Testis (tissue), 5 donors: Measurements from ENCODE around the gene TIMM17B. TPM values are rescaled to one million over a fixed set of nuclear protein-coding genes. Genes with fewer than 3 reads are reported as not detected.
A peak's percentile ranks its signal among the peaks of the same experiment; 100 is the strongest.

ENCODE experiments used
- DNase-seq: peaks from one replicate; pipeline ENCODE4 v3.0.0-alpha.2; 2019
- H3K27ac ChIP-seq, 2 donors: fragments of 200-600 bp; sonication (generic); one replicate each; pipeline ENCODE4 v1.5.1; 2019
- H3K27me3 ChIP-seq: fragments of 200-600 bp; sonication (generic); one replicate; pipeline ENCODE4 v1.5.1; 2019
- H3K36me3 ChIP-seq: fragments of 200-600 bp; sonication (generic); one replicate; pipeline ENCODE4 v1.5.1; 2017; ENCODE audit warnings: low read depth; ENCODE audit errors: missing control alignments
- H3K4me1 ChIP-seq: fragments of 200-600 bp; sonication (generic); one replicate; pipeline ENCODE4 v1.5.1; 2019
- H3K4me3 ChIP-seq, 2 donors: fragments of 200-600 bp; sonication (generic); one replicate each; pipeline ENCODE4 v1.5.1; 2017 to 2019
- H3K9me3 ChIP-seq: fragments of 200-600 bp; sonication (generic); one replicate; pipeline ENCODE4 v1.5.1; 2017
- POLR2A ChIP-seq: fragments of 450-650 bp; IDR thresholded peaks from one replicate; pipeline ENCODE4 v1.6.1; 2017; ENCODE audit warnings: antibody characterized with exemption, mild to moderate bottlenecking, moderate library complexity
- WGBS, 2 donors: methylation state at CpG; one replicate each; pipeline ENCODE4 v1.1.5; 2018; 5-methylcytosine and 5-hydroxymethylcytosine counted together
- intact Hi-C: fragments of 100-400 bp; cut with DNase I; formaldehyde crosslinking; loops from one replicate; pipeline ENCODE4 v1.15.1; 2023; ENCODE audit warnings: low total_unique reads
- long read RNA-seq, 2 donors: transcript quantifications; one replicate each; lab custom pipeline, GENCODE V29; 2026
- polyA plus RNA-seq: library from polyadenylated mRNA; stranded (reverse); fragments of 350-450 nt; fragmentation: Illumina TruSeq; extraction: RNeasy Lipid Tissue Mini Kit (QIAGEN cat#74804); gene quantifications from one replicate; pipeline ENCODE4 v1.2.3, GENCODE V29; 2014; ENCODE audit warnings: low read depth, low replicate concordance; ENCODE audit not compliant: insufficient read depth
- total RNA-seq, 2 donors: library from RNA; depleted of rRNA; stranded (reverse); fragments of >200 nt; gene quantifications; one replicate each; pipeline ENCODE4 v1.2.3, GENCODE V29; 2016
- TF ChIP-seq, protein P1 (sequence below), 3 experiments: fragments of 450-650 bp in 2 of 3; fragments of 200-600 bp in 1 of 3; sonication (generic) in 1 of 3; IDR thresholded peaks; one replicate each; pipeline ENCODE4 v1.5.1; 2016 to 2019; ENCODE audit warnings: antibody characterized with exemption in 3 of 3, mild to moderate bottlenecking in 2 of 3, moderate library complexity in 1 of 3

The TIMM17B gene
- total RNA-seq (10 to 100 TPM; 41.2 to 53.2 TPM), polyA plus RNA-seq (32.9 TPM)
- long read RNA-seq, donor 1, transcript TIMM17B-204 (7 exons, 964 nt): major isoform, 5 of 193 reads
- long read RNA-seq, donor 1, partial matches to known transcripts: 115 of 193 reads
- long read RNA-seq, donor 1, other reads (novel, unspliced or antisense): 73 of 193 reads
- long read RNA-seq, donor 2, transcript TIMM17B-204 (7 exons, 964 nt): major isoform, 5 of 73 reads
- long read RNA-seq, donor 2, partial matches to known transcripts: 67 of 73 reads
- long read RNA-seq, donor 2, other reads (novel, unspliced or antisense): 0 of 73 reads

DNA sequence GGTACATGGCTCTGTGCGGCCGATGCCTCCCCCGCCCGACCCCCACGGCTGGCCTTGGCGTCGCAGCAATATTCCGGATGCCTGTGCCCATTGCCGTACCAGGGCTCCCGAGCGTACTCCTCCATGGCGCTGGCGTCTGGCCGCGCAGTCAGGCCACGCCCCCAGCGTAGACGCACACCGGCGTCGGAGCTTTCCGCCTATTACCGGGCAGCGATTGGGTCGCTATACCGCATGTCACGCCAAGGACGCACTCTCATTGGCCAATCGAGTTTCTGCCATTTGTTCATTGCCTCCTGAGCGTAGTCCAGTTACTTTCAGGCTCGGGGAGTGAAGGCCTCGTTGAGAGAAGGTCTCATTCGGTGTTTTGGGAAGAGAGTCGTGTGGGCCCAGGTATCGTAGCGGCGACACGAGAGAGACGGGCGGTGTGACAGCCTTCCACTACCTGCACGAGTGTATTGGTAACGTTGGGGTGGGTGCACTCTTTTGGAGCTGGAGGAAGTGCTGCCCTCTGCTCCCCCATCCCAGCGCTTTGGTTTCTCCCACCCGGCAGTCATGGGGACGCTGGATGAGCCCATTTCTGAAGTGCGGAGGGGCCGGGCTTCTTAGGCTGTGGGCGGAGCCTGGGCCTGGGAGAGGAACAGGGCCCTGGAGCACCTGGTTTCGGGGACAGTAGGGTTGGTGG is at the start of gene TIMM17B, which contains the start of gene PQBP1:
TSS of gene TIMM17B (minus strand) at position 144 of the 682 bp plus-strand sequence. CDS start at position 125, 19 bp downstream.
TSS of gene PQBP1 (plus strand) at position 306 of the 682 bp plus-strand sequence. CDS start 580 bp downstream, outside the sequence.
- no peaks in the 10 kb centered on the region for H3K36me3 ChIP-seq
- no peaks in the 10 kb centered on the region for H3K9me3 ChIP-seq
- peak; percentile 69 for TF ChIP-seq POLR2A
- TF ChIP-seq, protein P1, sequence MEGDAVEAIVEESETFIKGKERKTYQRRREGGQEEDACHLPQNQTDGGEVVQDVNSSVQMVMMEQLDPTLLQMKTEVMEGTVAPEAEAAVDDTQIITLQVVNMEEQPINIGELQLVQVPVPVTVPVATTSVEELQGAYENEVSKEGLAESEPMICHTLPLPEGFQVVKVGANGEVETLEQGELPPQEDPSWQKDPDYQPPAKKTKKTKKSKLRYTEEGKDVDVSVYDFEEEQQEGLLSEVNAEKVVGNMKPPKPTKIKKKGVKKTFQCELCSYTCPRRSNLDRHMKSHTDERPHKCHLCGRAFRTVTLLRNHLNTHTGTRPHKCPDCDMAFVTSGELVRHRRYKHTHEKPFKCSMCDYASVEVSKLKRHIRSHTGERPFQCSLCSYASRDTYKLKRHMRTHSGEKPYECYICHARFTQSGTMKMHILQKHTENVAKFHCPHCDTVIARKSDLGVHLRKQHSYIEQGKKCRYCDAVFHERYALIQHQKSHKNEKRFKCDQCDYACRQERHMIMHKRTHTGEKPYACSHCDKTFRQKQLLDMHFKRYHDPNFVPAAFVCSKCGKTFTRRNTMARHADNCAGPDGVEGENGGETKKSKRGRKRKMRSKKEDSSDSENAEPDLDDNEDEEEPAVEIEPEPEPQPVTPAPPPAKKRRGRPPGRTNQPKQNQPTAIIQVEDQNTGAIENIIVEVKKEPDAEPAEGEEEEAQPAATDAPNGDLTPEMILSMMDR (IDR thresholded peaks at IDR 0.05): no peak
- H3K27me3 ChIP-seq: no peaks in the 10 kb centered on the region
- H3K27ac ChIP-seq: peak within 1 kb of the TSS; percentile 91 to 93
- peak; percentile 94 for DNase-seq
- intact Hi-C loops: no loop called here
- peaks cover 5% of the 10 kb centered on the region for H3K4me1 ChIP-seq
- WGBS, 2 donors: 0% methylated on average over 5 to 18 of the region's 49 CpGs
- peak within 1 kb of the TSS; percentile 63 to 80 for H3K4me3 ChIP-seq

DNA sequence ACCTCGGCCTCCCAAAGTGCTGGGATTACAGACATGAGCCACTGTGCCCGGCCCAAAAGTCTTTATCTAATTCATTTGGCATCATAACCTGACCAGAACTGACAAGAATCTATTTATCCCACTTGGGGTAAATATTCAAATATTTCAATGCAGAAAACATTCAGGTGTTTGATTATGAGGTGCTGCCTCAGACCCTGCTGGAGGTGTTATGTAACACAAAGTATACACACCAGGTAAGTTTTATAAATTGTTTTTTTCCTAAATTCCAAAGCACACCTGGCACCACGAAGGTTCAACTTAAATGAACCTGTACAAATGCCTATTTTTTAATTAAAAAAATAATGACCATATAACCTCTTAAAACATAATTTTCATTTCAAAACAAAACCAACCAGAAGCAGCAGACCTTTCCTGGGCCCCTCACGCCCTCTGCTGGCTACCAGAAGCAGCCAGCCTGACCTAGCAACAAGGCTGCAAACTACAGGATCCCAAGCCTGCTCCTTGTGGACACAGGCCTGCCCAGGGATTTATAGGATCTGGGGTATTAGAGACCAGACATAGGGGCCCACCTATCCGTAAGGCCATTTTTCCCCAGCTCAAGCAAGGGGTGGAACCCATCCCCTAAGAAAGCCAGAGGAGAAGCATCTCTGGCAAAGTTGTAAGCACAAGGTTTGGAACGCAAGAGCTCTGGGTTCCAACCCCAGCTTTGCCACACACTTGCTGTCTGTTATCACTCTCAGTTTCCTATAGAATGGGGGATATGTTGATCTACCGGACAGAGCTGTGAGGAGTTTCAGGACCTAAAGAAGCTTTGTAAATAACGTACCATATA is 48.2 kb upstream of the TIMM17B start:
- H3K27ac ChIP-seq: no peak overlapping the region
- intact Hi-C loops: no loop called here
- no peak overlapping the region for H3K4me3 ChIP-seq
- peak; percentile 50 for DNase-seq
- H3K9me3 ChIP-seq: no peaks in the 10 kb centered on the region
- no peaks in the 10 kb centered on the region for H3K27me3 ChIP-seq
- H3K4me1 ChIP-seq: no peaks in the 10 kb centered on the region
- TF ChIP-seq, protein P1 (IDR thresholded peaks at IDR 0.05): peak; percentile 10 to 48 (median 13)
- no peak for TF ChIP-seq POLR2A
- 48 to 60% methylated on average over 5 to 6 of the region's 8 CpGs for WGBS, 2 donors
- H3K36me3 ChIP-seq: no peaks in the 10 kb centered on the region

DNA sequence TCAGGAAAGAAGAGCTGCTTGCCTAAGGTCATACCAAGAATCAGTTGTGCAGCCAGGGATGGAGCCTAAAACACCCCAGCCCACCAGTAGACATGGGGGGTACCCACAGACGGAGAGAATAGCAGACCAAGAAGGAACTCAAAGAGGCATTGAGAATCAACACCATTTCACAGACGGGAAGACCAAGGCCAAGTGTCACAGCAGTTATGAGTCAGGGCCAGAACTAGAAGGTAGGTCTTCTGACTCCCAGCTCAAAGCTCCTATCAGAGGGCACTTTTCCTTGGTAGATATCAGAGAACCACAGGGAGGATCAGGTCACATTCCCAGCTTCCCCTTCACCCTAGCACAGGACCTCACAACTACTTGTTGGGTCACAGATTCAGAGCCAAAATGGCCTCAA is 45.3 kb upstream of the TIMM17B start:
- no peak for DNase-seq
- no peaks in the 10 kb centered on the region for H3K27me3 ChIP-seq
- H3K9me3 ChIP-seq: no peaks in the 10 kb centered on the region
- H3K27ac ChIP-seq: no peak overlapping the region
- H3K4me3 ChIP-seq: no peak overlapping the region
- 70 to 75% methylated on average over 2 of the region's 2 CpGs for WGBS, 2 donors
- intact Hi-C loops: no loop called here
- no peak for TF ChIP-seq POLR2A
- TF ChIP-seq, protein P1 (IDR thresholded peaks at IDR 0.05): no peak
- H3K4me1 ChIP-seq: no peaks in the 10 kb centered on the region
- H3K36me3 ChIP-seq: no peaks in the 10 kb centered on the region

DNA sequence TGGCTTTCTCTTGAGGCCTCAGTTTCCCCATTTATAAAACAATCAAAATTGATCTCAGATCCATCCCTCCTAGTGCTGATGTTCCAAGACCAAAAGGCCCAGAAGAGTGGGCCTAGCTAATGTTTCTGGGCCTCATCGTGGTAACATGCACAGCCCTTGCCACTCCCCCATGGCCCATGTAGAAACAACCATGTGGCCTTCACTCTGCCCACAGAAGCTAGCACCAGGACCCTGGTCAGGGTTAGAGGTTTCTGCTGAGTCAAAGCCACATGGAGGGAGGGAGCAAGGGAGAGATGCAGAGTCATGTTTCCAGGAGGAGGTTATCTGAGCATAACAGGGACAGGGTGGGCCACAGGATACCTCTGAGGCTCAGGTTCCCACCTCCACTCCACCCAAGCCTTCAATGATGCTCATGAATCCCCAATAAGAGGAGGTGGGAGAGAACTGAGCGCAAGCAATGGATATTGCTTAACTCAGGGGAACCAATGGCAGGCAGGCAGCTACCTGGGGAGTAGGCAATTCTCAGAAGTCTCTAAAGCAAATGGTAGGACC is 42.9 kb upstream of the TIMM17B start:
- TF ChIP-seq POLR2A: no peak
- TF ChIP-seq, protein P1 (IDR thresholded peaks at IDR 0.05): no peak
- 64% methylated on average over 2 of the region's 2 CpGs; no CpG with 5 or more reads in 1 of the 2 donors for WGBS, 2 donors
- Histone ChIP-seq H3K27ac (no peak overlapping the region), H3K27me3 (no peaks in the 10 kb centered on the region), H3K4me1 (no peaks in the 10 kb centered on the region), H3K4me3 (no peak overlapping the region), H3K36me3 (no peaks in the 10 kb centered on the region), H3K9me3 (no peaks in the 10 kb centered on the region)
- intact Hi-C loops: no loop called here
- no peak for DNase-seq
